Tibial artery (tissue), 4 donors: ENCODE data around the gene MYBPHL.

Experiments
- DNase-seq, 2 donors: peaks; one replicate each; pipeline ENCODE4 v3.0.0-alpha.2; 2019
- H3K27ac ChIP-seq, 2 donors: fragments of 200-600 bp; sonication (generic) in 1 of 2; 1 replicate in 1 of 2; 2 replicates in 1 of 2; pipeline ENCODE4 v1.5.1; 2018 to 2019; ENCODE audit warnings: mild to moderate bottlenecking in 1 of 2
- H3K27me3 ChIP-seq, 2 donors: fragments of 200-600 bp; sonication (generic) in 1 of 2; one replicate each; pipeline versions ENCODE4 v1.5.1 to v1.6.0; 2016 to 2019
- H3K36me3 ChIP-seq, 3 donors: fragments of 200-600 bp; sonication (generic) in 2 of 3; one replicate each; pipeline ENCODE4 v1.5.1; 2016 to 2019; ENCODE audit warnings: mild to moderate bottlenecking in 2 of 3
- H3K4me1 ChIP-seq, 4 donors: fragments of 200-600 bp; sonication (generic) in 2 of 4; 1 replicate in 3 of 4; 2 replicates in 1 of 4; pipeline ENCODE4 v1.5.1; 2016 to 2019
- H3K4me3 ChIP-seq, 2 donors: fragments of 200-600 bp; sonication (generic) in 1 of 2; 1 replicate in 1 of 2; 2 replicates in 1 of 2; pipeline ENCODE4 v1.5.1; 2018 to 2019; ENCODE audit warnings: mild to moderate bottlenecking in 2 of 2
- H3K9me3 ChIP-seq, 3 donors: fragments of 200-600 bp; sonication (generic) in 1 of 3; one replicate each; pipeline ENCODE4 v1.5.1; 2016 to 2019
- intact Hi-C: fragments of 100-400 bp; cut with DNase I; formaldehyde crosslinking; loops from one replicate; pipeline ENCODE4 v1.15.0; 2023; ENCODE audit warnings: low total_unique reads
- TF ChIP-seq, protein P1 (sequence below), 2 experiments: fragments of 200-600 bp in 1 of 2; fragments of 450-650 bp in 1 of 2; IDR thresholded peaks; one replicate each; pipeline ENCODE4 v1.5.1; 2017 to 2019; ENCODE audit warnings: antibody characterized with exemption in 2 of 2, mild to moderate bottlenecking in 1 of 2, moderate library complexity in 1 of 2

Gene MYBPHL

DNA sequence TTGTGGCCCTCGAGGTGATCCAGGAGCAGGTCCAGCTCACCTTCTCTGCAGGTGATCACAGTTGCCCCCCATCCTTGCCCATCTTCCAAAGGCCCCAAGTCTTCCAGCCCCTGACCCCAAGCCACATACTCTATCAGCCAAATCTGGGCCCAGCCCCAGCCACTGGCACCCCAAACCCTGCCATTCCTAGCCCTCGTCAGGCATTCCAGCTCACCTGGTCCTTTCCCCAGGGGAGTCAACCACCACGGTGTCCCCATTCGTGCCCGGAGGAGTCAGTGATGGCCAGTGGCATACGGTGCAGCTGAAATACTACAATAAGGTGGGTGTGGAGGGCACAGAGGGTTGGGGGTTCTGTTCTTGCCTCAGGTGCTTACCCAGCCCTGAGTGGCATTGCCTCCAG, 45.2 kb downstream of the MYBPHL start:
- H3K4me3 ChIP-seq, result no peak overlapping the region
- no peaks in the 10 kb centered on the region for H3K9me3 ChIP-seq
- H3K27me3 ChIP-seq, result no peaks in the 10 kb centered on the region
- TF ChIP-seq, protein P1, sequence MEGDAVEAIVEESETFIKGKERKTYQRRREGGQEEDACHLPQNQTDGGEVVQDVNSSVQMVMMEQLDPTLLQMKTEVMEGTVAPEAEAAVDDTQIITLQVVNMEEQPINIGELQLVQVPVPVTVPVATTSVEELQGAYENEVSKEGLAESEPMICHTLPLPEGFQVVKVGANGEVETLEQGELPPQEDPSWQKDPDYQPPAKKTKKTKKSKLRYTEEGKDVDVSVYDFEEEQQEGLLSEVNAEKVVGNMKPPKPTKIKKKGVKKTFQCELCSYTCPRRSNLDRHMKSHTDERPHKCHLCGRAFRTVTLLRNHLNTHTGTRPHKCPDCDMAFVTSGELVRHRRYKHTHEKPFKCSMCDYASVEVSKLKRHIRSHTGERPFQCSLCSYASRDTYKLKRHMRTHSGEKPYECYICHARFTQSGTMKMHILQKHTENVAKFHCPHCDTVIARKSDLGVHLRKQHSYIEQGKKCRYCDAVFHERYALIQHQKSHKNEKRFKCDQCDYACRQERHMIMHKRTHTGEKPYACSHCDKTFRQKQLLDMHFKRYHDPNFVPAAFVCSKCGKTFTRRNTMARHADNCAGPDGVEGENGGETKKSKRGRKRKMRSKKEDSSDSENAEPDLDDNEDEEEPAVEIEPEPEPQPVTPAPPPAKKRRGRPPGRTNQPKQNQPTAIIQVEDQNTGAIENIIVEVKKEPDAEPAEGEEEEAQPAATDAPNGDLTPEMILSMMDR (IDR thresholded peaks at IDR 0.05), result no peak
- H3K4me1 ChIP-seq, result peaks cover 0 to 15% (median 3%) of the 10 kb centered on the region in 4 donors
- DNase-seq, result no peak
- intact Hi-C loops, result loop anchor here (10.0 kb wide), 1 partner anchor 223 kb away; the partner anchor contains the start of gene ATXN7L2
- H3K27ac ChIP-seq, result no peak overlapping the region
- peaks cover 0 to 43% (median 9%) of the 10 kb centered on the region in 3 donors for H3K36me3 ChIP-seq

DNA sequence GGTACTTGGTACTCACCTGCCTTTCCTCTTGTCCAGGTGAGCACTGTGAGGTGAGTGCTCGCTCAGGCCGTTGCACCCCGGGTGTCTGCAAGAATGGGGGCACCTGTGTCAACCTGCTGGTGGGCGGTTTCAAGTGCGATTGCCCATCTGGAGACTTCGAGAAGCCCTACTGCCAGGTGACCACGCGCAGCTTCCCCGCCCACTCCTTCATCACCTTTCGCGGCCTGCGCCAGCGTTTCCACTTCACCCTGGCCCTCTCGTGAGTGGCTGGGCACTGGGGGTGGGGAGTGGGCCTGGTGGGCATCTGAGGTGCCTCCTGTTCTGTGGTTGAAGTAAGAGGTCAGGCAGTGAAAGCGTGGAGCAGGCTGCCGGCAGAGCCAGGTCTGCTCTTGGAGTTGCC, 45.8 kb downstream of the MYBPHL start:
- peaks cover 0 to 40% (median 9%) of the 10 kb centered on the region in 3 donors for H3K36me3 ChIP-seq
- DNase-seq, result no peak
- TF ChIP-seq, protein P1 (IDR thresholded peaks at IDR 0.05), result no peak
- intact Hi-C loops, result loop anchor here (10.0 kb wide), 1 partner anchor 224 kb away; the partner anchor contains the start of gene ATXN7L2
- no peak overlapping the region for H3K4me3 ChIP-seq
- H3K4me1 ChIP-seq, result peaks cover 0 to 15% (median 3%) of the 10 kb centered on the region in 4 donors
- H3K27ac ChIP-seq, result no peak overlapping the region
- no peaks in the 10 kb centered on the region for H3K9me3 ChIP-seq
- no peaks in the 10 kb centered on the region for H3K27me3 ChIP-seq

DNA sequence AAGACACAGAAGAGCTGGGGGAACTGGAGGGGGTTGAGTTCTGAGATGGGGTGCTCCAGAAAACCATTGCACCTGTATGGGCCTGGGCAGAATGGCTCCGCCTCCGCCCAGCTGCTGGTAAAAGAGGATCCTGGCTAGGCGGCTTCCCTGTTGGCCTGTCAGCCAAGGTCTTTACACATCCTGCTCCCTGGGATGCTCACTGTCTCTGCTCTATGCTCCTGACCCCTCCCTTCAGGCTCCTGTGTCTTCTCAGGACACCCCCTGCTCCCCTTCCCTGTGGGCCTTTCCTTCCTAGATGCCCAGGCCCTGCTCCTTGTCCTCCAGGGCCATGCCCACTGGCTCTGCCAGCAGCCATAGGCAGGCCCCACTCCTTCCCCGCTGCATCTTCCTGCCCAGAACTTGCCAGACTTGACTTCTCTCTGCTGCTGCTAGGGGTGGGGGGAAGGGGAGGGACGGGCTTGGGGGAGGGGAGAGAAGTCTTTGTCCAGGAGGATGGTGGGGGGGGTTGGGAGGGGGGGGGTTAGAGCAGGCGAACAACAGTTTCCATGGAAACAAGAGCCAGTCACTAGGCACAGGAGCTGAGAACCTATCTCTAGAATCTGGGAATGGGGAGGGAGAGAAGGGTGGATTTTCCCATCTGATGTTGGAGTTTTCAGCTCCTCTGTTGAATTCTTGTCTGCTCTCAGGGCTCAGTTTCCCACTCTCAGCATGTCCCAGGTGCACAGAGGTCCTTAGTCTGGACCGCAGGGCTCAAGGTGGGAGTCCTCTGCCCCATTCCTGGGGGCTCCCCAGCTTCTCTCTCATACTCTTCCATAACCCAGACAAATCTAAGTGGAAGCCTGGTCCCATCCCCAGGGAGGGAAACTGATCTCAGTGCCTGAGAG, 46.9 kb downstream of the MYBPHL start:
- TF ChIP-seq, protein P1 (IDR thresholded peaks at IDR 0.05), result no peak
- Histone ChIP-seq H3K9me3 (no peaks in the 10 kb centered on the region), H3K27ac (no peak overlapping the region), H3K27me3 (no peaks in the 10 kb centered on the region), H3K4me3 (no peak overlapping the region), H3K4me1 (peaks cover 0 to 24% (median 7%) of the 10 kb centered on the region in 4 donors), H3K36me3 (peaks cover 0 to 29% (median 9%) of the 10 kb centered on the region in 3 donors)
- DNase-seq, result no peak
- intact Hi-C loops, result loop anchor here (10.0 kb wide), 1 partner anchor 225 kb away; the partner anchor contains the start of gene ATXN7L2

DNA sequence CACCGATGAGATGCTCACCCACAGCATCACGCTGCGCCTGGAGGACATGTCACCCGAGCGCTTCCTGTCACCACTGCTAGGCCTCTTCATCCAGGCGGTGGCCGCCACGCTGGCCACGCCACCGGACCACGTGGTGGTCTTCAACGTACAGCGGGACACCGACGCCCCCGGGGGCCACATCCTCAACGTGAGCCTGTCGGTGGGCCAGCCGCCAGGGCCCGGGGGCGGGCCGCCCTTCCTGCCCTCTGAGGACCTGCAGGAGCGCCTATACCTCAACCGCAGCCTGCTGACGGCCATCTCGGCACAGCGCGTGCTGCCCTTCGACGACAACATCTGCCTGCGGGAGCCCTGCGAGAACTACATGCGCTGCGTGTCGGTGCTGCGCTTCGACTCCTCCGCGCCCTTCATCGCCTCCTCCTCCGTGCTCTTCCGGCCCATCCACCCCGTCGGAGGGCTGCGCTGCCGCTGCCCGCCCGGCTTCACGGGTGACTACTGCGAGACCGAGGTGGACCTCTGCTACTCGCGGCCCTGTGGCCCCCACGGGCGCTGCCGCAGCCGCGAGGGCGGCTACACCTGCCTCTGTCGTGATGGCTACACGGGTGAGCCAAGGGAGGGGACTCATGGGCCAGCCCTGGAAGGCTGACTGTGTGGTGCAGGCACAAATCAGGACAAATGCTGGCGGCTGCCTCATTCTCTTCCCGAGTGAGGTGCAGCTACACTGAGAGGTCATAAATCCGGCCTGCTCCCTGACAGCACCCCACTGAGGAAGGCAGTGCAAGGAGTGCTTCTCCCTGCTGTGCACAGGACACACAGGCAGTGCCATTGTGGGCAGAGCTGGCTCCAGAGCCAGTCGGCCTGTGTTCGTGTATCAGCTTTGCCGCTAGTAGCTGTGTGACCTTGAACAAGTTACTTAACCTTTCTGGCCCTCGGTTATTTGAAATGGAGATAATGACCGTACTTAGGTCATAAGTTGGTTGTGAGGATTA, 48.0 kb downstream of the MYBPHL start:
- DNase-seq, result no peak
- TF ChIP-seq, protein P1 (IDR thresholded peaks at IDR 0.05), result no peak
- Histone ChIP-seq H3K27ac (no peak overlapping the region), H3K36me3 (peaks cover 0 to 26% (median 9%) of the 10 kb centered on the region in 3 donors), H3K27me3 (no peaks in the 10 kb centered on the region), H3K4me3 (no peak overlapping the region), H3K9me3 (no peaks in the 10 kb centered on the region), H3K4me1 (peaks cover 0 to 31% (median 16%) of the 10 kb centered on the region in 4 donors)
- intact Hi-C loops, result no loop called here

DNA sequence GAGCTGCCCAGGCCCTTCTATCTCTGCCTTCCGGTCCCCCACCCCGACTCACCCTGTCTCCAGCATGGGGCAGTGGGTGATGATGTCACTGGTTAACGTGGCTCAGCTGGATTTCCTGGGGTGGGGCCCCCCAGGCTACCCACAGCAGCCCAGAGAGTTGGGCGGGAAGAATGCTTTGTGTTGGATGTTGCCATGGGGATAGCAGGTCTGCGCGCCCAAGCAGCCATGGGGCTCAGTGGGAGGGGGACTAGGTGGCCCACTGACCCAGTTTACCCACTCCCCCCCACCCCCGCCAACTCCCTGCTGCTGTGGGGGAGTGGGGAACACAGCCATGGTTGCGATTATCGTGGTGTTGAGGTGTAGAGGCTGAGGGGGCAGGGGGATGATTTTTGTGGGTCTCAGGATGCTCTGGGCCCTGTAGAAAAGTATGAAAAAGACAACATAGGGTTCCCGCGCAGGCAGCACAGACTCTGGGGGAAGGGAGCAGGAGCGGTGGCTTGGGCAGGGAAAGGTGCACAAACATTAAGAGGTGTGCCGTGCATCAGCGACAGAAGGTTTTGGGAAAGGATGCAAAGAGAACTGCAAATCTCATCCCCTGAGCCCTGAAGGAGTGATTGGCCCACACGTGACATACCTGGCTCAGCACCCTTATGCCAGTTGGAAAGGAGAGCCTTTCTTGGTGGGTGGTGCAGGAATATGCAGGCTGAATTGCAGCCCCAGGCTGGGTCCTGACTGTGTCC, 49.0 kb downstream of the MYBPHL start:
- Histone ChIP-seq H3K9me3 (no peaks in the 10 kb centered on the region), H3K27me3 (no peaks in the 10 kb centered on the region), H3K27ac (no peak overlapping the region), H3K4me3 (no peak overlapping the region), H3K4me1 (peaks cover 0 to 31% (median 23%) of the 10 kb centered on the region in 4 donors), H3K36me3 (peaks cover 0 to 26% (median 9%) of the 10 kb centered on the region in 3 donors)
- intact Hi-C loops, result no loop called here
- TF ChIP-seq, protein P1 (IDR thresholded peaks at IDR 0.05), result no peak
- no peak for DNase-seq
